Esophagus muscularis mucosa (tissue), 4 donors: ENCODE measurements around the gene IL12A. TPM values are rescaled to one million over a fixed set of nuclear protein-coding genes. Genes with fewer than 3 reads are reported as not detected.

Source experiments
- DNase-seq: peaks from one replicate; pipeline ENCODE4 v3.0.0-alpha.2; 2017; ENCODE audit errors: extremely low spot score
- H3K27ac ChIP-seq, 4 donors: fragments of 200-600 bp; sonication (generic); replicated peaks in 1 of 4; 1 replicate in 3 of 4; 2 replicates in 1 of 4; pipeline ENCODE4 v1.5.1; 2016 to 2019; ENCODE audit warnings: mild to moderate bottlenecking in 1 of 4
- H3K27me3 ChIP-seq, 4 donors: fragments of 200-600 bp; sonication (generic); one replicate each; pipeline versions ENCODE4 v1.5.1 to v1.6.0; 2016 to 2019
- H3K36me3 ChIP-seq, 4 donors: fragments of 200-600 bp; sonication (generic); one replicate each; pipeline ENCODE4 v1.5.1; 2016 to 2019
- H3K4me1 ChIP-seq, 4 donors: fragments of 200-600 bp; sonication (generic); one replicate each; pipeline ENCODE4 v1.5.1; 2016 to 2019
- H3K4me3 ChIP-seq, 4 donors: fragments of 200-600 bp; sonication (generic); 1 replicate in 2 of 4; 2 replicates in 2 of 4; pipeline ENCODE4 v1.5.1; 2016 to 2019; ENCODE audit warnings: mild to moderate bottlenecking in 4 of 4, moderate library complexity in 1 of 4
- H3K9me3 ChIP-seq, 4 donors: fragments of 200-600 bp; sonication (generic); 1 replicate in 3 of 4; 2 replicates in 1 of 4; pipeline ENCODE4 v1.5.1; 2016 to 2019
- EP300 ChIP-seq: sonication (generic); formaldehyde crosslinking; IDR thresholded peaks from one replicate; pipeline ENCODE4 v1.6.1; 2017; ENCODE audit warnings: antibody characterized with exemption
- POLR2A ChIP-seq: fragments of 450-650 bp; IDR thresholded peaks from one replicate; pipeline ENCODE4 v1.6.1; 2017; ENCODE audit warnings: antibody characterized with exemption, moderate library complexity, mild to moderate bottlenecking, low read depth
- POLR2AphosphoS5 ChIP-seq, 2 donors: sonication (generic); formaldehyde crosslinking; IDR thresholded peaks; one replicate each; pipeline ENCODE4 v1.6.1; 2017; ENCODE audit warnings: antibody characterized with exemption in 2 of 2
- WGBS: methylation state at CpG from one replicate; pipeline ENCODE4 v1.1.5; 2018; 5-methylcytosine and 5-hydroxymethylcytosine counted together
- intact Hi-C: fragments of 100-400 bp; cut with DNase I; formaldehyde crosslinking; loops from one replicate; pipeline ENCODE4 v1.15.1; 2023
- total RNA-seq, 4 donors: library from RNA; depleted of rRNA; stranded (reverse); fragments of >200 nt; gene quantifications; one replicate each; pipeline versions ENCODE4 v1.1.0 to v1.2.1, GENCODE V29; 2016
- TF ChIP-seq, protein P1 (sequence below), 3 experiments: fragments of 200-600 bp in 2 of 3; fragments of 450-650 bp in 1 of 3; sonication (generic) in 2 of 3; IDR thresholded peaks; one replicate each; pipeline ENCODE4 v1.5.1; 2017 to 2019; ENCODE audit warnings: antibody characterized with exemption in 3 of 3, mild to moderate bottlenecking in 2 of 3, moderate library complexity in 1 of 3

IL12A gene
- total RNA-seq, 4 donors from 2014 or later: 0.42 to 2.4 (median 0.99) TPM

GRCh38 chr3:159953325-159954085, 35.1 kb upstream of the IL12A start:
- Histone ChIP-seq H3K4me3 (no peak overlapping the region), H3K27me3 (no peaks in the 10 kb centered on the region), H3K27ac (no peak overlapping the region), H3K4me1 (no peaks in the 10 kb centered on the region), H3K9me3 (no peaks in the 10 kb centered on the region), H3K36me3 (no peaks in the 10 kb centered on the region)
- DNase-seq: peak; percentile 8
- 76% methylated on average over 2 of the region's 2 CpGs for WGBS
- intact Hi-C loops: no loop called here
- TF ChIP-seq, protein P1, sequence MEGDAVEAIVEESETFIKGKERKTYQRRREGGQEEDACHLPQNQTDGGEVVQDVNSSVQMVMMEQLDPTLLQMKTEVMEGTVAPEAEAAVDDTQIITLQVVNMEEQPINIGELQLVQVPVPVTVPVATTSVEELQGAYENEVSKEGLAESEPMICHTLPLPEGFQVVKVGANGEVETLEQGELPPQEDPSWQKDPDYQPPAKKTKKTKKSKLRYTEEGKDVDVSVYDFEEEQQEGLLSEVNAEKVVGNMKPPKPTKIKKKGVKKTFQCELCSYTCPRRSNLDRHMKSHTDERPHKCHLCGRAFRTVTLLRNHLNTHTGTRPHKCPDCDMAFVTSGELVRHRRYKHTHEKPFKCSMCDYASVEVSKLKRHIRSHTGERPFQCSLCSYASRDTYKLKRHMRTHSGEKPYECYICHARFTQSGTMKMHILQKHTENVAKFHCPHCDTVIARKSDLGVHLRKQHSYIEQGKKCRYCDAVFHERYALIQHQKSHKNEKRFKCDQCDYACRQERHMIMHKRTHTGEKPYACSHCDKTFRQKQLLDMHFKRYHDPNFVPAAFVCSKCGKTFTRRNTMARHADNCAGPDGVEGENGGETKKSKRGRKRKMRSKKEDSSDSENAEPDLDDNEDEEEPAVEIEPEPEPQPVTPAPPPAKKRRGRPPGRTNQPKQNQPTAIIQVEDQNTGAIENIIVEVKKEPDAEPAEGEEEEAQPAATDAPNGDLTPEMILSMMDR (IDR thresholded peaks at IDR 0.05): no peak
- TF ChIP-seq EP300 (no peak), POLR2AphosphoS5 (IDR thresholded peaks at IDR 0.05) (no peak), POLR2A (no peak)

DNA sequence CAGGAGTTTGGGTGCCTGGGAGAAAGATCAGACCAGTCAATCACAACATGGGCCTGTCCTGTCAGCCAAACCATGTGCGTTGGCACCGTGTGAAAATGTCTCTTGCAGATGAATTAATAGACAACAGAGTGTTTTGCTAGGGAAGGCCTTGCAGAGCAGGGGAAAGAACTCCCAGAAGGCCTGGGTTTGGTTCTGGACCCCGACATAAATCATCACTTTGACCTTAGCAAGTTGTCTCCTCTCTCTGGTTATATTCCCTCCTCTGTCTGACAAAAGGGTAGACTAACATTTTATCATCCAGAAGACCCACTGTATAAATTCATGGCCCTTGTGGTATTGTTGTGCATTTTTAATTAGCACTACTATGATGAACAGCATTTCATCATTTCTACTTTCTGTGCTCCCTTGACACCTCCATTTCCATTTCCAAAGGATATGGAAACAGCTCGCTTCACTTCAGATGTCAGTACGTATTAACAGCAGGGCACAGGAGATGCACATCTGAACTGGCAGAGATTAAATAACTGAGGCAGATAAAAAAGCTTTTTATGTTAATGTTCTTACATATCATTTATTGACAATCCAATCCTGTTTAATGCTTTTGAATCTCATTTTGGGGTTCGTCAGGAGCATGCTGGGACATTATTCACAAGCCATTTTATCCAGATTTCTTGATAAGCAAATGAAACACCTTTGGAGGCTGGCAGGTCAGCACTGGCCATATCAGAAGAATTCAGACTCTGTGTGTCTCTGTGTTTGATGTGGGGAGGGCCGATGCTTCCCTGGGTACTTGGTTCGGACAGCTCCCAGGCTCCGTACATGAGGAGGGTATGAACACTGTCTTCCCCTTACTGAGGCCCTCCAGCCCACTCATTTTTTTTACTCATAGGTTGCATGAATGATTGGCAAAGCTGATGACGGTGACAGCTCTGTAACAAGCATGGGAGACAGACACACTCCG, 28.2 kb upstream of the IL12A start:
- Histone ChIP-seq H3K4me3 (no peak overlapping the region), H3K36me3 (no peaks in the 10 kb centered on the region), H3K9me3 (no peaks in the 10 kb centered on the region), H3K27me3 (no peaks in the 10 kb centered on the region), H3K27ac (no peak overlapping the region), H3K4me1 (no peaks in the 10 kb centered on the region)
- WGBS: 96% methylated on average over 11 of the region's 11 CpGs
- peak; percentile 60 for DNase-seq
- TF ChIP-seq POLR2A: no peak
- TF ChIP-seq POLR2AphosphoS5 (IDR thresholded peaks at IDR 0.05): no peak
- TF ChIP-seq EP300: no peak
- intact Hi-C loops: no loop called here

GRCh38 chr3:159964166-159964973, 24.3 kb upstream of the IL12A start:
- Histone ChIP-seq H3K27me3 (no peaks in the 10 kb centered on the region), H3K4me1 (no peaks in the 10 kb centered on the region), H3K9me3 (no peaks in the 10 kb centered on the region), H3K36me3 (no peaks in the 10 kb centered on the region), H3K4me3 (no peak overlapping the region), H3K27ac (no peak overlapping the region)
- WGBS: 82% methylated on average over 7 of the region's 7 CpGs
- peak; percentile 42 for DNase-seq
- intact Hi-C loops: no loop called here
- no peak for TF ChIP-seq POLR2A
- no peak for TF ChIP-seq POLR2AphosphoS5 (IDR thresholded peaks at IDR 0.05)
- TF ChIP-seq EP300: no peak
- TF ChIP-seq, protein P1 (IDR thresholded peaks at IDR 0.05): no peak

GRCh38 chr3:159971311-159971710, 17.3 kb upstream of the IL12A start:
- DNase-seq: peak; percentile 66
- H3K4me3 ChIP-seq: no peak overlapping the region
- 79% methylated on average over 7 of the region's 7 CpGs for WGBS
- intact Hi-C loops: no loop called here
- H3K36me3 ChIP-seq: no peaks in the 10 kb centered on the region
- H3K27me3 ChIP-seq: no peaks in the 10 kb centered on the region
- no peaks in the 10 kb centered on the region for H3K4me1 ChIP-seq
- no peak overlapping the region for H3K27ac ChIP-seq
- TF ChIP-seq POLR2A (no peak), POLR2AphosphoS5 (IDR thresholded peaks at IDR 0.05) (no peak), EP300 (no peak)
- TF ChIP-seq, protein P1 (IDR thresholded peaks at IDR 0.05): no peak
- no peaks in the 10 kb centered on the region for H3K9me3 ChIP-seq
